NCI-H1417 (cell line): ENCODE measurements around the gene LRRC51.

Experiments
- DNase-seq, 3 experiments: peaks; one replicate each; lab custom pipeline; 2025; lab: John Stamatoyannopoulos, UW

The LRRC51 gene

GRCh38 chr11:72069787-72070251 lies 10.8 kb upstream of the LRRC51 start:
- no peak for DNase-seq

GRCh38 chr11:72070491-72070890 lies 10.2 kb upstream of the LRRC51 start:
- DNase-seq, result no peak

GRCh38 chr11:72072348-72072747 lies 8.3 kb upstream of the LRRC51 start:
- no peak for DNase-seq

GRCh38 chr11:72075109-72075508 lies 5.5 kb upstream of the LRRC51 start:
- DNase-seq, result no peak

GRCh38 chr11:72075756-72076155 lies 4.9 kb upstream of the LRRC51 start:
- no peak for DNase-seq

- no peak for DNase-seq
Observed at GRCh38 chr11:72078477-72078876, 2.2 kb upstream of the LRRC51 start.

GRCh38 chr11:72079819-72080325 lies 778 bp upstream of the LRRC51 start:
- DNase-seq, result peak in 1 of 3 experiments; percentile 74

GRCh38 chr11:72081184-72081644 lies 564 bp downstream of the LRRC51 start:
- DNase-seq, result no peak

GRCh38 chr11:72081821-72082453 lies 1.3 kb downstream of the LRRC51 start:
- peak in 2 of 3 experiments; percentile 30 to 43 for DNase-seq

- DNase-seq, result peak in 1 of 3 experiments; percentile 43
Observed at GRCh38 chr11:72083414-72083813, 2.8 kb downstream of the LRRC51 start.

GRCh38 chr11:72084076-72084475 lies 3.4 kb downstream of the LRRC51 start:
- DNase-seq, result no peak

- DNase-seq, result no peak
Observed at GRCh38 chr11:72084965-72085364, 4.3 kb downstream of the LRRC51 start.

- DNase-seq, result peak in 1 of 3 experiments; percentile 56
Observed at GRCh38 chr11:72085621-72086351, 5.1 kb downstream of the LRRC51 start.

GRCh38 chr11:72088076-72088808 lies 7.6 kb downstream of the LRRC51 start:
- DNase-seq, result no peak

GRCh38 chr11:72091292-72091691 lies 10.6 kb downstream of the LRRC51 start:
- peak; percentile 16 to 80 (median 59) for DNase-seq

- no peak for DNase-seq
Observed at GRCh38 chr11:72098741-72099140, 18.1 kb downstream of the LRRC51 start.

- no peak for DNase-seq
Observed at GRCh38 chr11:72100009-72100408, 19.4 kb downstream of the LRRC51 start.

GRCh38 chr11:72100462-72100861 lies 19.8 kb downstream of the LRRC51 start:
- no peak for DNase-seq

- DNase-seq, result no peak
Observed at GRCh38 chr11:72102162-72102561, 21.5 kb downstream of the LRRC51 start.

- DNase-seq, result no peak
Observed at GRCh38 chr11:72102631-72102945, 21.9 kb downstream of the LRRC51 start.

- peak; percentile 99 to 100 (median 99) for DNase-seq
Observed at GRCh38 chr11:72102946-72103753, 22.5 kb downstream of the LRRC51 start, which contains the start of gene LAMTOR1. Gene LAMTOR1, minus strand, starts transcription at chr11:72103297. Its CDS starts 73 bp downstream, at chr11:72103224.

GRCh38 chr11:72103754-72104167 lies 23.1 kb downstream of the LRRC51 start:
- DNase-seq, result no peak
